Inferior parietal cortex (tissue), 1 donor: ENCODE data around the gene MYCBP.
"Not testable (repeated sequence)": the region's sequence is repeated elsewhere in the genome, so short reads cannot be mapped to it uniquely, and the experiment has no call there.

ENCODE experiments used
- DNase-seq: peaks from one replicate; pipeline ENCODE4 v3.0.0-alpha.2; 2016; ENCODE audit errors: extremely low spot score

MYCBP gene

DNA sequence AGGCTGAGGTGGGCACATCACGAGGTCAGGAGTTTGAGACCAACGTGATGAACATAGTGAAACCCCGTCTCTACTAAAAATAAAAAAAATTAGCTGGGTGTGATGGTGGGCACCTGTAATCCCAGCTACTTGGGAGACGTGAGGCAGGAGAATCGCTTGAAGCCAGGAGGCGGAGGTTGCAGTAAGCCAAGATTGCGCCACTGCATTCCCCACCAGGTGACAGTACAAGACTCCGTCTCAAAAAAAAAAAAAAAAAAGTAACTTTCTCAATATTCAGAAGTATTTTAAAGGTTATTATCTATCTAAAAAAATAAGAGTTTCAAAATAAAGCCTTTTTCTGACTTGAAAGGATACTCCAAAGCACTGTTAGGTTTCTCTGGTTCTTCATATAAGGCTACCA lies 5.9 kb downstream of the MYCBP start:
- no peak for DNase-seq

DNA sequence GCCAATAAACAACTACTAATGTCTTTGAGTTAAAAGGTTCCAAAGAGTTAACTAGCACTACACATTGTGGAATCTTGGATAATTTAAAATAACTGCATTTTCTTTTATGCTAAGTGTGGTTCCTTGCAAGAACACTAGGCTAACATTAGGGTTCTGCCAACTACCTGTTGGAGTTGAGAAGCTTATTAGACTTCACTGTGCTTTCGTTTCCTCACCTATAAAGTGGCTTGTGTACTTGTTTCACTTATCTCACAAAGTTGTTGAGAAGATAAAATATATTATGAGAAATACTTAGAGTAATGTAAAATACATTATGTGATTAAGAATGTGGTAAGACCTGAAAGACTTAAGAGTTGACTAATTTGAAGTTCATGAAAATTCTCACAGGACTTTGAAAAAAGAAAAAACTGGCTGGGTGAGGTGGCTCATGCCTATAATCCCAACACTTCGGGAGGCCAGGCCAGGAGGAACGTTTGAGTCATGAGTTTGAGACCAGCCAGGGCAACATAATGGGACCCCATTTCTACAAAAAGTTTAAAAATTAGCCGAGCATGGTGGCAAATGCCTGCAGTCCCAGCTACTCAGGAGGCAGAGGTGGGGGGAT lies 7.9 kb downstream of the MYCBP start:
- no peak for DNase-seq

DNA sequence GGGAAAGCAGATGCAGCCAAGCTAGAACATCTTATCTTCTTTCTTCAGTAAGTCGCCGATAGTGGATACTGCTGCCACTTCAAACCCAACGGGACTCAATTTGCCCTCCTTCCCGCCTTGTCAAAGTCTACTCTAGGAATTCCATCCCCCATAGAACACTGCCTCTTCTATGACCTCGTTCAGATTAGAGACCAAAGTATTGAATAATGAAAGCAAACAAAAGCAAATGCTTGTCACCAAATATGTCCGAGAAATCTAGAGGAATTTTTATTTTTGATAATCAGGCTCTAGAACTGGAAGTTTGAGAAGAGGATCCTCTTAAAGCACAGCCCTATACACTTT lies 12.7 kb downstream of the MYCBP start:
- peak; percentile 18 for DNase-seq

DNA sequence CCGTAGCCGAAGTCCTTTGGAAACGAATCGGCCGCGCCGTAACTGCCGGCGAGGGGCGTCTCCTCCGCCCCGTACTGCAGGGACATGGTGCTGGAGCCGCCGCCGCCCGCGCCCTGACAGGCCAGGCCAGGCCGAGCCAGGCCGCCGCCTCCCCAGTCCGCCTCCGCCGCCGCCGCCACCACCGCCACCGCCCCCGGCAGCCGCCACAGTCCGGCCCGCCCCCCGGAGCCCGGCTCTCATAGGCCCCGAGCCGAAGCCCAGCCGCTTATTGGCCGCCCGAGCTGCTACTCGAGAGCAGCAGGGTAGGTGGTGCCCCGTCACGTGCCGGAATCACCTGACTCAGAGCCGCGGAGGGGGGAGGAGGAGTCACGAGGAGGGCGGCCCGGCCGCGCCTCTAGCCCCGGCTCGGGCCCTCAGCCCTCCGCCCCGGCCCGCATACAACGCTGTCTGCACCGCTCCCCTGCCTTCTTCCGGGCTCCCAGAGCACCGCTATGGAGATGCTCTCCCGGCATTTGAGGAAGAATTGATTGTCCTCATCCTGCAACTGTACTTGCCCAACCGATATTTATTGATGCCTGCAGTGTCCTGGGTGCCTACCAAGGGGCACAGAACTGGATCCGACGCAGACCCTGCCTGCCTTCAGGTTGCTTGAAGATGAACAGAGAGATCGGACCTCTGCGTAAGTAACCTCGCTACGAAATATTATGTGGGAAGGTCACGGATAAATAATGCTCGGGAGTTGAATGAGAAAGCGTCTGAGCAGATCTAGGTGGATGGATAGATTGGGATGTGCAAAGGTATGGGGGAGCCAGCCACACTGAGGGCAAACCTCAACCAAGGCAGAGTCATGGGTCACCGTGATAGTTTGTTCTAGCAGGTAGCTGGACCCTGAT lies 13.3 kb downstream of the MYCBP start, which contains the start of gene RRAGC:
RRAGC (minus strand) TSS at position 212 of the 893 bp plus-strand sequence; CDS start at position 86, 126 bp downstream.
- DNase-seq = peak; percentile 97

DNA sequence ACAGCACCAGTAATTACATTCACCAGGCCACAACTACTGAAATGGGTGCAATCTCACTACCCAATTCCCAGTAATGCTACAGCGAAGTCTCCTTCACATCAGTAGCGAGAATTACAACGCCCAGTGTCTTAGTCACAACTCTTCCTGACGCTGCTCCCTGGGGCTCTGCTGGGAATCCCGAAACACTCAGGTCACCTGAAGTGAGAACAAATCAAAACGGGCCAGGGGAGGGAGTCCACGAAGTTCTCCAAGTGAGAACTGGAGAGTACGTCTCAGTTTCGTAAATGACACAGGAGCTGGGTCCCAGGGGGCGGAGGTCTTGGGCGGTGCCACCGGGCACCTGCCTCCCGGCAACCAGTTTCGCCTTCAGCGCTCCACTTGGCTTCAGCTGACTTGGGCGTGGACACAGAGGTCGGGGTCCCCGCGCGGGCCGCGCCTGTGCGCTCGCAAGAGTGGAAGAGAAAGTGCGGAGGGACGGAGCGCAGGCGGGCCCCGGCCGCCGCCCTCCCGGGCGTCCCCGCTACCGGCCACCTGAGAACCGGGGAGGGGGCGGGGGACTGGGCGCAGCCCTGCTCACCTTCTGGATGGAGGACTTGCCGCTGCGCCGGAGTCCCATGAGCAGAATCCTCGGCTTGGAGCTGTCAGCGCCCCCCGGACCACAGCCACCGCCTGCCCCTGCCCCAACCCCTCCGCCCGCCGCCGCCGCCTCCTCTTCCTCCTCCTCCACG lies 14.2 kb downstream of the MYCBP start:
- DNase-seq = peak; percentile 25

DNA sequence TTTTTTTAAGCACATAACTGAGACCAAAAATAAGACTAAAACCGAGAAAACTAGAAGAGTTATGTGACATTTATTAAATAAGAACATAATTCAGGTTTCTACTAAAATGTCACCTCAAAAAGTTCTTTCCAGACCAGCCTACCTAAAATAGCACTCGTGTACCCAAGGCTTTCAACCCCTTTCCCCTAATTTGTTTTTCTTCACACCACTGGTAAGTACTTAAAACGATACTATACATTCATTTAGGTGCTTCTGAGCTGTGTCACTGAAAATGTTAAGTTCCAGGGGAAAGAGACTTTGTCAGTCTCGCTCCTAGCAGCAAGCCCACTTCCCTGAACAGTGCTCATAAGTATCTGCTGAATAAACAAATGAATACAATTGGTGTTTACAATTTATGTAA lies 20.4 kb downstream of the MYCBP start:
- DNase-seq = no peak

DNA sequence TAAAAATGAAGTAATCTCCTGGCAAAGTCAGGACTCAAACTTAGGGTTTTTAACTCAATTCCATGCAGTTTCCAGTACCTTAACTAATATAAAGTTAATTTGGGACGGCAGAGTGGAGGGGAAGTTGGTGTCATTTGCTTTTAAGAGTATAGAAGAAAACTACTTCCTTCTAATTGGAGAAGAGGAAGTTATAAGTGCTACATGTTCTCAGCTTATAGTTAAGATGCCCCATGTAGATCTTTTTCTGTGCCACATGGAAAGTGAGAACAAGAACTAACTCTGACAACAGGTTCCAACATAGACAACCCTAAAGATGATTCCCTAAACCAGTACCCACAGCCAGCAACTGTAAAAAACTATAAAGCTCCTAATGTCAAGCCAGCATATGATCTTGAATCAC lies 25.1 kb downstream of the MYCBP start:
- no peak for DNase-seq

DNA sequence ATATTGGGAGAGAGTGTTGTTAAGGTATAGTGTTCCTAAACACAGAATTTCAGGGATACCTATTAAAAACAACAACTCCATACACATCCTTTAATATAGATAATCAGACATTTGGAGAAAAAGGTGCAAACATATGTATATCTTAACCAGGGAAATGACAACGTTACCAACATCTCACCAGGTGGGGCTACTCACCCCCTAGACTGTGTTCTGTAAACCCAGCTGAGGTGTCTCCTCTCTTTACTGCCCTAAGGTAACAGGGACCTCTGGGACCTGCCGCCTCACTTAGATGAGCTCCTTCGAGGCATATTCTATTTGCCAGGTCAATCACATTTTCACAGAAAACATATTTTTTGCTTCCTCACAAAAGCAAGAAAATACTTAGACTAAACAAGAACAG lies 26.9 kb downstream of the MYCBP start:
- no peak for DNase-seq

DNA sequence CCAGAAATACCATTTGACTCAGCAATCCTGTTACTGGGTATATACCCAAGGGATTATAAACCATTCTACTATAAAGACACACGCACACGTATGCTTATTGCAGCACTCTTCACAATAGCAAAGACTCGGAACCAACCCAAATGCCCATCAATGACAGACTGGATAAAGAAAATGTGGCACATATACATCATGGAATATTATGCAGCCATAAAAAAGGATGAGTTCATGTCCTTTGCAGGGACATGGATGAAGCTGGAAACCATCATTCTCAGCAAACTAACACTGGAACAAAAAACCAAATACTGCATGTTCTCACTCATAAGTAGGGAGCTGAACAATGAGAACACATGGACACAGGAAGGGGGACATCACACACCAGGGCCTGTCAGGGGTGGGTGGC lies 28.1 kb downstream of the MYCBP start:
- DNase-seq = not testable (repeated sequence)

DNA sequence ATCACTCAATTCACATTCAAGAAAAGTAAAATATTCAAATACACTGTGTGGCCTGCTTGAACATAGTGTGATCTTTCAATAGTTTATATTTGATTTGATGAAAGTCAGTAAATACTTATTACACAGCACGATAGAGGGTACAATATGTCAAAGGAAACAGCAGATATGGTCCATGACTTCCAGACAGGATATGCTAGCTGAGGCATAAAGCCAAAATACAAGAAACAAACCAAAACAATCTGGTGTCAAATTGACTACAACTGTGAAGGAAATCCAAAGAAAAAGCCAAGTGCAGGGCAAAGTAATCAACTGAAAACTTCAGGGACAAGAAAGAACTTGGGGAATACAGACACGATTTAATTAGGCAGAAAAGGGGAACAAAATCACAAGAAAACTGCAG lies 32.9 kb downstream of the MYCBP start:
- no peak for DNase-seq

DNA sequence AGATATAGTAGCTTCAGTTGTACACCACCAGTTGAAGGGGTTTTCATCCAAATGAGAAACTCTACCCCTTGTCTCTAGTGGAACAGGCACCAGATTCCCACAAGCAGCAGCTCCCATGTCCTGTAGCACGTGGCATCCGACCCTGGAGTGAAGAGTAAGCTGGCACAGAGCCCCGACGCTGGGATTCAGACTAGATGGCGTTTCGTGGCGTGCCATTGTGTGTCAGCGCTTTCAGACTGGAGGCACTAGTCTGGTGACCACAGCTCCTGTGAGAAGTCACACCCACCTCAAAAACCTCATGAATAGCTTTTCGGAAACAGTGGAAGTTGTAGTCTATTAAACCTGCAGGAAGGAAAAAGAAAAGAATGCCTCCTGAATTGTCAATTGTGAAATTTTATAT lies 33.8 kb downstream of the MYCBP start:
- no peak for DNase-seq

DNA sequence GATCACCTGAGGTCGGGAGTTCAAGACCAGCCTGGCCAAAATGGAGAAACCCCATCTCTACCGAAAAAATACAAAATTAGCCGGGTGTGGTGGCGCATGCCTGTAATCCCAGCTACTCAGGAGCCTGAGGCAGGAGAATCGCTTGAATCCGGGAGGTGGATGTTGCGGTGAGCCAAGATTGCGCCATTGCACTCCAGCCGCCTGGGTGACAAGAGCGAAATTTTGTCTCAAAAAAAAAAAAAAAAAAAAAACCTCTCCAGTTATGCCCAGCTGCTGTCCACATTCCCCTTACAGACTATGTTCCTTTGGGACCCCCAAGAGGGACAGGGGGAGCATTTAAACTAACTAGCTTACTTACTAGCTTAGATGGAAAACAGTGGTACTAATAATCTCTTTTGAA lies 36.8 kb downstream of the MYCBP start:
- not testable (repeated sequence) for DNase-seq

DNA sequence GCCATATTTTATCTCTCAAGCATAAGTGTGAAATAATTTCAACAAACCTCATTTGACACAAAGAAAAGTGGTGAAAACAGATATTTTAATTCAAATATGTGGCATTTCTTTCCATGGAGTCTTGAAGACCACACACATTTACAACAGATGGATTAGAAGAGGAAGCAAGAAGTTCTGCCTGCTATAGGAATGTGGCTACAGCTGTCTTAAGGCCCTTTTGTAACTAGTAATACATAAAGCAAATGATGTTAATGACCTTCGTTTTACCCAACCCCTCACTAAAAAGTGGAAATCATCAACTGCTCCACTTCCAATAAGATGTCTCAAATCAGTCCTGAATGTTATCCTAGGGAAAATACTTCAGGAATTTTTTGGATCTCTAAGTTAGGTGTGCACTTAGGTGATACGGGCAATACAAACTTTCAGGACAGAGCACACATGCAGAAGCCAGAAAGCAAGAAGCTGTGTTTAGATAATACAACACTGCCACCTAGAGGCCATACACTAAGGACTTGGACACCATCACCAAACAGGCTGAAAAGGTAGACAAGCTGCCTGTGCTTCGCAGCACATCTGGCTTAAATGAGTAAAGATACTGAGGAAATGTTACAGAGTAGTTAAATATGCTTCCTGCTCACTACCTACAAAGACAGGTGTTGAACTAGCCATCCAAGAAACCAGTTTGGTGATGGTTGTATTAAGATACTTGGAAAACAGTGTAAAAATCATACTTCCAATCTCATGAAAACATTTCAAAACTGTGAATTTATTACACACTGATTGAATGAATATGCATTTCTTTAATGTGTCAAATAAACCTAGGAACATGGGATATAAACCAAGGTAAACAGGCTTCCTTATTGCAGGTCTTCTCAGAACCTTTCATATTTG lies 38.0 kb downstream of the MYCBP start:
- peak; percentile 92 for DNase-seq

DNA sequence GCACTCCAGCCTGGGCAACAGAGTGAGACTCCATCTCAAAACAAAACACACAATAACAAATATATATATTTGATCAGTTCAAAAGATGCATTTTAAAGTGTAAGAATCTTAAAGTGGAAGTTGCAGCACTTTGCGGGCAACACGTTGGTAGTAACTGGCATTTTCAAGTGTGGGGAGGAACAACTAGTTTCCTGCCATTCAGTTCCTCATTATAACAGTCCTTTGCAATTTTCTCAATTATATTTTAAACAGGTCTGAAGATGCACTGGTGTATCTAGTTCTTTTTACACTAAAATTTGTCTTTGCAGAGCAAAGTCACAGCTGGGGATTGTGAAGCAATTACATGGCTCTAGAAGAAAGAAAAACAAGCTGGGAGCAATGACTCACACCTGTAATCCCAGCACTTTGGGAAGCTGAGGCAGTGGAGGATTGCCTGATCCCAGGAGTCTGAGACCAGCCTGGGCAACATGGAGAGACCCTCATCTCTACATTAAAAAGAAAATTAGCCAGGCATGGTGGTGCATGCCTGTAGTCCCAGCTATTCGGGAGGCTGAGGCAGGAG lies 38.8 kb downstream of the MYCBP start:
- no peak for DNase-seq

DNA sequence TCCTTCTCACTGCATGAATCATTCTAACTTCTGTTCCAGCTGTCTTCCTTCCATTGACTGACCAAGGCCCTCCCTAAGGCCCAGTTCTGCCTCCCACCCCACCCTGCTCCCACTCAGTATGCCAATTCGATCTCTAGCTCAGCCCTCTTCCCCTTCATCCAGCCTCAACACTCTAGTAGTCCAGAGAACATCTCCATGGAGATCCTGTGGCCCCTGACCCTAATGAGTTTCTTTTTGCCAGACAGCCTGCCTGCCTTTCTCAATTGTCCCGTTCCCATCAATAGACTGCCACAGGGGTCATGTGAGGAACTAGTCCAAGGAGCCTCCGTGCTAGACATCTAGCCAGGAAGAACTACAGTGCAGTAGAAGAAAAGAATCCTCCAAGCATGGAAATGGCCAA lies 40.0 kb downstream of the MYCBP start:
- DNase-seq = peak; percentile 9

DNA sequence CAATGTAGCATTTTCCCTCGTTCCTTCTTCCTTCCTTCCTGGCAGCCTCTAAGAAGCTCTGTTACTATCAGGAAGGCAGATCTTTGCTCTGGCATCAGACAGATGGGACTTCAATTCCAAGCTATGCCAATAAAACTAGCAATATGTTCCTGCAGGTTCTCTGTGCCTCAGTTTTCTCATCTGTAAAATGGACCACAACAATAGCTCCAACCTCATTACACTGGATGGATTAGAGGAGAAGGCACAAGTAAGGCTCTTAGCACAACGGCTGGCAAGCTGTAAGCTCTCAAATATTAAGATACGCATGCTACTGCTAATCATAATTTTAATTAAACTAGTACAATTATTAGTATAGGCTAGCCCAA lies 40.8 kb downstream of the MYCBP start:
- DNase-seq = no peak

DNA sequence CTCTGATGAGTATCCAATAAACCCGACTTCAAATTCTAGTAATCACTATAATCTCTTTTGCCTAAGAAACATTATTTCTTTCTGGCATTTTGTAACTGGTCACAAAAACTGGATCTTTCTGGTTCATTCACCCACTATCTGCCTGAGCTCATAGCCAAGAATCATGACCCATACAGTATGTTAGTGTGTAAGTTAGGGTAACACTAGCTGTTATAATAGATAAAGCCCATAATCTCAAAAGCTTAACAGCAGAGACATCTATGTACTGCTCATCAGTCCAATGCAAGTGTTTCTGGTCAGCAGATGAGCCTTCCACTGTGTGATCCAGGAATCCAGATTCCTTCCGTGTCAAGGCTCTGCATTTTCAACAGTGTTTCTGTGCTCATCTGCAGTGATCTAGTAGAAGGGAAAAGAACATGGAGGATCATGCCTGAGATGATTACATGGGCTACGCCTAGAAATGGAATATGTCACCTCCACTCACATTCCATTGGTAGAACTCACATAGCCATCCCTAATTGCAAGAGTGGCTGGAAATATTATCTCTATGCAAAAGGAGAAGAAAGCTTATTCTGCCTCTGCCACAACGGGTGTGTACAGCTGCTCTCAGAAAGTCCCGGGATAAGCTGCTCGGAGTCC lies 41.3 kb downstream of the MYCBP start:
- no peak for DNase-seq

DNA sequence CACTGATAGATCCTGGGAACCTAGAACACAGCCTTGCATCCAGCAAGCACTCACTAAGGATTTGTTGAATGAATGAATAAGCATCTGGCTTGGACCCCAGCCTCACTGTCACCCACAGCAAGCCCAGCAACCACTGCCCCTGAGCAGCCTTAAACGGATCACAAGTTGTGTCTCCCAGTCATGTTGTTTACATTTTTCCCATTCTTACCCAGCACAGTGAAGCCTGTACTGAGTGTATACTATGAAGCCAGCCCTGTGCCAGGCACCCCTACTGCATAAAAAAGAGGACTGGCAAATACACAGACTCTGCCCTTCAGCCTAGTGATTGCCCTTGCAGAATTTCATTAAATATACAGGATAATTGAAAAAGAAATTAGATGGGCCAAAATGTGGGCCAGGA lies 43.8 kb downstream of the MYCBP start:
- DNase-seq = no peak

DNA sequence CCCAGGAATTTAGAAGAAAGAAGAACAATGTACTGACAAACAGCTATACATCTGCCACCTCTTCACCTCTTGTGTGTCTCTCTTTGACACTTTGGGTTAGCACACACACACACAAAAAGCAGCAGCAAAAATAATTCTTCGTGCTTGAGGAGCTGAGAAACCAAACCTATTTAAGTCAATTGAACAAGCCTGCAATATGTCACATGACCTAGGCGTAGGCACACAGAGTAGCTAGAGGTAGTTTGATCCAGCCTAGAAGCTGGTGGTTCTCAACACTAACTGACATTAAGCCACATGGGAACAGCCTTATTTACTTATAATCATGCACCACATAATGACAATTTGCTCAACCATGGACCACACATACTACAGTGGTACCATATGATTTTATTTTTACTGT lies 45.8 kb downstream of the MYCBP start:
- DNase-seq = no peak

DNA sequence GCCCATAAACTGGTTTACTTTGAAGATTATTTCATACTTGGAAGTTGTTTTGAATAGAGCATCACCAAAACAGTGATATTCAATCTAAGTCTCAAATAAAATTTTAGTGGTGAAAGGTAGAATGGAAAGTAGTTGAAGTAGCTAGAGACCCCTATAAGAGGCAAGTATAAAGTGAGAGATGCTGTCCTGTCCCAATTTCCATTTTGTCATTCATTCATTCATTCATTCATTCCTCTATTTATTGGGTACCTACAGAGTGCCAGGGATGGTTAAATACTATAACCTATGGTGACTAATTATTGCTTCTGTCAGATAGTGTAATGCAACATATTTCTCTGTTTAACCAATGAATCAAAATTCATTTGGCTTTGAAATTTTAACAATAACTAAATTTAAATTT lies 46.3 kb downstream of the MYCBP start:
- no peak for DNase-seq

DNA sequence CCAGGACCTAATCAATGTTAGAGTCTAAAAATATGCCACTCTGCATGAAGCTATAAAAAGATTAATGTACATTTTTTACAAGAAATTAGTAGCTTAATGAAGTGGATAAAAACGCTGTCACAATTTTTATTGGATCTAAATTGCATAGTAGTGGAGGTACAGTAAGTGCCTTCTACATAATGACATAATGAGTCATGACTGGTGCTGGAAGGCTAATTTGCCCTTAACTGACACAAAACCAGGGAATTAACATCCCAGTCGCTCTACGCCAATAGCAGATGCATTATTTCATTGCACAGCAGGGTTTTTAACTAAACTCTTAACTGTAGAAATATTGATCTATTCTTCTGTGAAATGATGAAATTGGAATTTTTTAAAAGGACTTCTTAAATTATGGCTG lies 46.9 kb downstream of the MYCBP start:
- DNase-seq = no peak
